NCI-H446 treated with DMSO at 0.1 percent for 48 hours (cell line): ENCODE measurements around the gene SLC41A3.
"Not testable (repeated sequence)": the region's sequence is repeated elsewhere in the genome, so short reads cannot be mapped to it uniquely, and the experiment has no call there.

ENCODE experiments used
- DNase-seq: peaks from one replicate; lab custom pipeline; 2025; lab: John Stamatoyannopoulos, UW

SLC41A3 gene

DNA sequence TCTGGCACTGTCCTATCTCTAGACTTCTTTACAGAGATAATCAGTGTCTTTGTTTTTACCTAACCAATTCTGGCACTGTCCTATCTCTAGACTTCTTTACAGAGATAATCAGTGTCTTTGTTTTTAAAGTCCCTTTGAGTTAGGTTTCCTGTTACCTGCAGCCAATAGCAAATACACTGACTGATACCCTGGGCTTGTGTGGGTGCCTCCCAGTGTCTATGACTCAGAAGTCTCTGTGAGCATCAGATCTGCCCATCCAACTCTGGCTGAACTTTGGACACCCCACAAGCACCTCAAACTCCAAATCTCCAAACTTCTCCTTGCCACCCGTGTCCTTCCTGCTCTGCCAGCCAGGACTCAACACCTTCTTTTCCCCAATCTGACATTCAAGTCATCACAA lies 30.4 kb downstream of the SLC41A3 start:
- no peak for DNase-seq

DNA sequence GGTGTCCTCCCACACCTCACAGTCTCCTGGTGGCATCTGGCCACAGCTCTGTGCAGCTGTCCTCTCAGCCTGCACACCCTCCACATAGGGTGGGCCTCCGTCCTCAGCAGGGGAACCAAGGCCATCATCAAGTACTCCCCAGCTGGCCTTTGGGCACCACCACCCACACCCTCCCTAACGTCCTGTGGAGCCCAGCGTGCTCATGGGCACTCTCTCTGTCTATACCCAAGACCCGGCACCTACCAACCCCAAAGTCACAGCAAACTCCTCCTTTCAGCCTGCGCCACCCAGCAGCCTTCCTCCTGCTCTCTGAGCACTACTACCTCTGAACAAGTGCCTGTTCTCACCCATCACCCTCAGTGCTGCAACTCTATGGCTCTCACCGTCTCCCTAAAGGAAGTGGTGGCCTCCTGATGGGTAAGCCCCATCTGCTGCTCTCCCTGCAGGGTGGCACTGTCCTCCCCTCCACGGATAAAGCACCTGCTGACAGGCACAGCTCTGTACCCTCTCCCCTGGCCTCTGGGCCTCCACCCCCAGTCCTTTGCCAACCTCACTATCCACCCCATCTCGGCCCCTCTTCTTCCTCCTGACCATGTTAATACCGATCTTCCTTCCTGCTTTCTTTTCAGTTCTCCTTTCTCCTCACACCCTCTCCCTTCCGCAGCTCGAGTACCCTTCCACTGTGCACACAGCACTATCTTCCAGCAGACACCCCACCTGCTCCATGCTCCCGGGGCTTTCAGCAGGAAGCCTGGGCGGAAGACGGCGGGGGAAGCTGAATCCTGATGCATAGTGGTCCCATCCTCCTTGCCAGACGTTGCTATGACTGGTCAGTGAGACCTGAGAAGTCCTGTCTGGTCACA lies 31.5 kb downstream of the SLC41A3 start:
- DNase-seq, result no peak

DNA sequence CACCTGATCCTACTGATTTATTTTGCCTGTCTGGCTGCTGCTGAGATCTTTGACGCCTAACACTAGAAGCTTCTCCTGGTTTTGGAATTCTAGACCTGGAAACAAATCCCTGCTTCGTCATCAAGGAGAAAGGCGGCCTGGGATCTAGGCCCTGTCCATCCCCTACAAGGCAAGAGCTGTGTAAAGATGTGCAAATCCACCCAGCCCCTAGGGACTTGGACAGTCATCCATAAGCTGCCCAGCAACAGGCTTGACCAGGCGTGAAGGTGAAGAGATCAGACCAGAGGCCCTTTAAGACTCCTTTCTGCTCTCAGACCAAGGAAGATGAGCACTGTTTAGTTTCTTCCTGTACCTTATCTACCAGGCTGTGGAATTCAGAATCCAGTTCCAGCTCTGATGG lies 32.2 kb downstream of the SLC41A3 start:
- DNase-seq, result no peak

DNA sequence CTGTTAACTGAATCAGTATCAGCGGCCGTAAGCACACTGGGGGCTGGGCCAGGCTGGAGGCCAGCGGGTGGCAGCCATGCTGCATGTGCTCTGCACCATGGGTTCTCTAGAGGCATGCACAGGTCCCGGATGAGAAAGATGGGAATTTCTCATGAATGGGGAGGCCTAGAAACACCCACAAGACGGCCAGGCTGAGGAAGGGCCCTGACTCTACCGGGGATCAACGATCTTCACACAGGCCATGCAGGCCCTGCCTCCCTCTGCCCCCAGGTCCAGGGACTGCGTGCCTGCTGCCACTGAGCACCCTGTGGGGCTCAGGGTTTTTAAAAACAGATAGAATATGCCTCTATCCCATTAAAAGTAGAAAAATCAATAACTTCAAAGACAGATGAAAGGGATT lies 32.7 kb downstream of the SLC41A3 start:
- no peak for DNase-seq

DNA sequence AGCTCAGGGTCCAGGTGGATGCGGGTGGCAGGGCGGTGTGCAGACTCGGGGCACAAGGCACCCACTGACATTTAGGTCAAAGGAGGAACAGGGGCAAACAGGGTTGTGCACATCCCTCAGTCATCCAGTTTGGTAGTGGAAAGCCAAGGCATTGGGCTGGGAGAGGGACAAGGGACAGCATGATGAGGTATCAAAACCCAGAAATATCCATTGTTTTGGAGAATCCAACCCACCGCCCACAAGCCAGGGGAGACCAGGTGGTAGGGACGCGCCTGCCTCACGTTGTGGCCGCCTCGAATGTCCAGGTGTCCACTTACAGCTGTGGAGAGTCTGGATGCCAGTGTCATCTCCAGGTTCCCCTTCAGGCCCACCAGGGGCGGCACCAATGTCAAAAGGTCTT lies 33.3 kb downstream of the SLC41A3 start:
- DNase-seq, result no peak

DNA sequence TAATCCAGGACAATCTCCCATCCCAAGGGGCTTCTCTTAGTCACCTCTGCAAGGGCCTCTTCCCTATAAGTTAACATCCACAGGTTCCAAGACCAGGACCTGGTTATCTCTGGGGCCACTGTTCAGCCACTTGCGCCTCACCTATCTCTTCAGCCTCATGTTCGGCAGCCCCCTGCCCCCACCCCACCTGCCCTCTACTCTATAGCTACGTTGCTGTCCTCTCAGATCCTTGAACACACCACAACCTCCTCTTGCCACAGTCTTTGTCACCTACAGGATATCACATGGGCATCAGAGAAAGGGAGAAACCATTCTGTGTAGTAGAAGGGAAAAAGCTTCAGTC lies 33.9 kb downstream of the SLC41A3 start:
- DNase-seq, result no peak

DNA sequence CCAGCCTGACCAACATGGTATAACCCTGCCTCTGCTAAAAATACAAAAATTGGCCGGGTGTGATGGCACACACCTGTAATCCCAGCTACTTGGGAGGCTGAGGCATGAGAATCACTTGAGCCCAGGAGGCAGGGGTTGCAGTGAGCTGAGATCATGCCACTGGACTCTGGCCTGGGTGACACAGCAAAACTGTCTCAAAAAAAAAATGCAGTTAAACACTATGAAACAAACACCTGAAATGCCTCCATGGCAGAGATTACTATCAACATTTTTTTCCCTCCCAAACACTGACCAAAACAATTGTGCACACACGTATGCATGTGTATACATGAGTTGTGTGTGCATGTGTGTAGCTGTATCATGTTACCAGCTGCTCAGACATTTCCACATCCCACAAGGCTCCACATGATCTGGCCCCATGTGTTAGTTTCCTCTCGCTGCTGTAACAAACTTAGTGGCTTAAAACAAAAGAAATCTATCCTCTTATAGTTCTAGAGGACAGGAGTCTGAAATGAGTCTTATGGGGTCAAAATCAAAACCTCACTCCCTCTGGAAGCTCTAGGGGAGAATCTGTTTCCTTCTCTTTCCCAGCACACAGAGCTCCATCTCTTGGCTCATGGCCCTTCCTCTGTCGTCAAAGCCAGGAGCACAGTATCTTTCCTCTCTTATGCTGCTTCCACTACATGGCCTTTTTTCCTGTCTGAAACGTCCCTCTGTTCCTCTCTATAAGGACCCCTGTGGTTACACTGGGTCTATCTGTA lies 34.5 kb downstream of the SLC41A3 start:
- DNase-seq, result no peak

DNA sequence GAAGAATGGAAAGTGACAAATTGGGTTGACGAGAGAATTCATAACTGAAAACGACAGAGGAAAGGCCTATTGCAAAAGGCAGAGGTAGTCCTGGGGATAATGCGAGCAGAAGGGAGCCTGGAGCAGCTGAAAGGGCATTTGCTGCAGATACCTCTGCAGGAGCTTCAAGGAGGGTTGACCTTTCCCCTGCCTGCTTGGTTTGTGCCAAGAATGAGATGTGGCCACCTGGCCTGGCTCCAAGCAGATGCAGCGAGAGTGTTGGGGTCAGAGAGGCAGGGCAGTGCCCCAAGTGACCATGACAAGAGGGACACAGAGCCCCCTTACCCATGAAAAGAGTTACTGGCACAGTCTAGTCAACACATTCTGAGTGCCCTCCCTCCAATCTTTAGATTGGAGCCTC lies 43.5 kb downstream of the SLC41A3 start:
- no peak for DNase-seq

DNA sequence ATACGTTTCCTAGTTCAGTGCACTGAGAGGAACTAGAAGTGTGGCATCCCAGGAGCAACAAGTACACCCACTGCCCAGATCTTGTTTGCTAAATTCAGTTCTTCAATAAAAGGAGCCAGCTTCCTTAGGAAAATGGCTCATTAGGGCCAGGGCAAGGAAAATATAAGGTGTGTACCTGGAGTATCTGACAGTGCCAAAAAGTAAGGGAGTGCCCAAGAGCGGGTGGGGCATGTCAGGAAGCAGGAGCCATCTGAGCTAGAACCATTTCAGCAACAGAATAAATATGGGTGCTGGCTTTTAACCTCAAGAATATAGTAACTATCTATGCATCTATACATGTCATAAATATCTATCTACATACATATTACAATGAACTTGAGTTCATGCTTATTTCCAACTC lies 44.1 kb downstream of the SLC41A3 start:
- DNase-seq, result no peak

DNA sequence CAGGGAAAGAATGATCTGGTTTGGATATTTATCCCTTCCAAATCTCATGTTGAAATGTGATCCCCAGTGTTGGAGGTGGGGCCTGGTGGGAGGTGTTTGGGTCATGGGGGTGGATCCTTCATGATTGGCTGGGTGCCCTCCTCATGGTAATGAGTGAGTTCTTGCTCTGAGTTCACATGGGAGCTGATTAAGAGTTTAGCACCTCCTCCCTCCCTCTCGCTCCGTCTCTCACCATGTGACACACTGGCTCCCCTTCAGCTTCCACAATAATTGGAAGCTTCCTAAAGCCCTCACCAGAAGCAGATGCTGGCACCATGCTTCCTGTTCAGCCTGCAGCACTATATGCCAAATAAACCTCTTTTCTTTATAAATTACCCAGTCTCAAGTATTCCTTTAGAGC lies 45.1 kb downstream of the SLC41A3 start:
- not testable (repeated sequence) for DNase-seq

DNA sequence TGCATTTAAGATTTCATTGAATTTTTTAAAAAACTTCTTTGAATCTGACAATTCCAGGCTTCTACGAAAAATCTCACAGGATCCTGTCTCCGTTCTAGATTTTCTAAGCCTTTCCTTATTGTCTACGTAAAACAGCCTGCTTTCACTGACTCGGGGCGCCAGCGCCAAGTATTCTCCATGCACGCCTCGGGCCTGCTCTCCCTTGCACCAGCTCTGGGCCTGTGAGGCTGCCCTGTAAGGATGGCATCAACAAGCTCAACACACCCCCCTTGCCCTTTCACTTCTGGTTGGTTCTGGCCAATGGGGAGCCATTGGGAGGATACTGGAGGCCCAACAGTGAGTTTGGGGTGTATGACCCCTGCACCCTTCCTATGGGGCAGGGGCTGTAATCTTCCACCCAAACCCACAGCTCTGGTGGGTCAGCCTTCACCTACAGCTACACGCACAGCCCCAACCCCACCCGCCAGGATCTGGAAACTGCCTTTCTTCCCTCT lies 47.8 kb downstream of the SLC41A3 start:
- no peak for DNase-seq

DNA sequence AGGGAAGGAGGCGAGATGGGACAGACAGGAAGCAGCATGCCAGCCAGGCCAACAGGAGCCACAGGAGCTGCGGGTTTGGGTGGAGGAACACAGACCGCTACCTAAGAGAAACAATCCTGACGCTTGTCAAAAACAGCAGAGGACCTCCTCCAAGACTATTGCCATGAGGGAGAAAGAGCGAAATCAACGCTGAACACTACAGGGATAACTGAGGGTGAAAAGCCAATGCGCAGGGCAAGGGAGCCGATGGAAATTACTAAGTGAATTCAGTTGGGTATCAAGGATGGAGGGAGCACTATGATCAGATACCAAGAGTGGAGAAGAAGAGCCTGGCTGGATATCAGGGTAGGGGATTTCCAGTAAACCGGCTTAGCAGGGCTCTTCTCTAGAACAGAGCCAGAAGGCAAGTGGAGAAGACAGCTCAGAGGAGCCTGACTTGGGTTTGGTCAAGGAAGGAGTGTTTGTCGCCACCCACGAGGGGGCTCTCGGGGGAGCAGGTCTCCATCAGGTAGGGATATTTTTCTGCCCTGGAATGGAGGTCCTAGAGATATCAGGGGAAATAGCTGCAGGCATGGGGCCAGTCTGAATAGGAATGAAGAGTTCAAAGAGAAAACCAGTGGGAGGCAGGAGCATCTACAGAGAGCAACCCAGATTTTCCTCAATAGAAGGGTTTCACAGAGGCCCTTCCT lies 48.4 kb downstream of the SLC41A3 start:
- peak; percentile 29 for DNase-seq

DNA sequence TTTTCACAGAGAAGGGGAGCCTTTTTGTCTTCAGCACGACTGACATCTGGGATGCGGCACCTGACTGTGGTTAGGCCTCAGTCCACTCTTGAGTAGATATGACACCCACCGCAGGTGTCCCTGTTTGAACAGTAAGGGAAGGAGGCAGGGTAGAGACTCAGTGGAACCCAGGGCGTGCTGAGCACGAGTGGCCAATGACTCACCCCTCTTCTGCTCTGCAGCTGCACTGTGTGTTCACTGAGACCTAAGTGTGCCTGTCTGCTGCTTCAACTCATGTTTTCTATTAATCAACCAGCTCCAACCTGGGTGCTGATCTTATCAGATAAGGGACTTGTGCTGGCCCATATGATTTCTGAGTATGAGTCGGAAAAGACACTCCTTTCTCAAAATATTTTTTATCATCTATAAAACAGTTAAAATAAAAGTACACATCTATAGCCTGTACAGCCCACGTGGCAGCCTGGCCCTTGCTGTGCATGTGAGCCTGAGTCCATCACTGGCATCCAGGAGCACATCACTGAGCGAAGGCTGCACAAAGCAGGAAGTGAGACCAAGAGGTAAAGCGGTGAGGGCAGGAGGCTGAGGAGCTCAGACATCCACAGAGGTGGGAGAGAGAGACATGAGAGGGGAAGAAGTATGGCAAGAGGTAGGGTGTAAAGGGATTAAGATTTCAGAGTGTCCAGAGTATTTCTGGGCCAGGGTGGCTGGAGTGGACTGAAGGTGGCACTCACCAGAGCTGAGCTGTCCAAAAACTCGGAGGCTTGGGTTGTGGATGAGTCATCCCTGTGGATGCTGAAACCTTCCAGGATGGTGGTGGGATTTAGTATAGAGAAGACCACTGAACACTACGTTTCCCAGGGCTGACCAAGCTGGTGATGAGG lies 49.2 kb downstream of the SLC41A3 start:
- DNase-seq, result no peak

DNA sequence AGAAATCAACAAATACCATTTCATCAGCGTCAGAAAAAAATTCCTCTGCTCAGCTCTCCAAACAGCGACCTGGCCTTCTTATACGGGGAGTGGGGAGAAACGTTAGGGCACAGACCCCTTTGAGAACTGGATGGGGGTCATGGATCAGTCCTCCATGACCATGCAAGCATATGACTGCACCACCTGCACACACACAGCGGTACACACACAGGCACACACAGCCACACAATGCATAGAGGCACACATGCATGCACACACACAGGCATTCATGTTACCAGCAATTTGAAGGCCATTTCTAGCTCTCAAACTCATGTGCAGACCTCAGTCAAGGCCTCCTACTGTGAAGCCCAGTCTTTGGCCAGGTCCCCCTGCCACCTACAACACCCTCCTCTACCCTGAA lies 50.2 kb downstream of the SLC41A3 start:
- DNase-seq, result no peak

DNA sequence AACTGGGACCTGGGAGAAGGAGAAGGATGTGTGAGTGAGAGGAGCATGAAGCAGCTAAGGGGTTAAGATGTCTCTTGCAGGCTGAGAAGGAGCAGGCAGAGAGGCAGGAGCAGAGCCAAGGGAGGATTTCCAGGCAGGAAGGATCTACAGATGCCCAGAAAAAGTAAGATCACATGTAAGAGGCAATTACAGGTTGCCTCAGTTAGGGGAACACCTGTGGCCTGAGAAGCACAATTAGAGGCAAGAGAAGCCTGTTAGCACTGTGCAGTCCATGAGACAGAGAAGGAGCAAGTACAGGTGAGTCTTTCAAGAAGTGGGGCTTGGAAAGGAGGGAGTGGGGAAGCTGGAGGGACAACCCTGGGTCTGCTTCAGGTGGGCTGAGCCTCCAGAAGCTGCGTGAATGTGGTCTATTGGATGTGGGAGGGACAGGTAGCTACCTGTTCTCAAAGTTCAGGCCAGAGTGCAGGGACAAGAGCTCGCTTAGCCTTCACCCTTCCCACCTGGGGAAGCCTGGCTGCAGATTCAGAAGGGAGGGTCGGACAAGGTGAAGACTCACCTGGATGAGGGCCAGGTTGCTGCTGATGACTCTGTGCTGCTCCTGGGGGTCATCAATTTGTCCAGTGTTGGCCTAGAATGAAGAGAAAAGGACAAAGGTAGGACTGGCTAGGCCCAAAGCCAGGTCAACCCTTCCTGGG lies 50.7 kb downstream of the SLC41A3 start:
- no peak for DNase-seq

DNA sequence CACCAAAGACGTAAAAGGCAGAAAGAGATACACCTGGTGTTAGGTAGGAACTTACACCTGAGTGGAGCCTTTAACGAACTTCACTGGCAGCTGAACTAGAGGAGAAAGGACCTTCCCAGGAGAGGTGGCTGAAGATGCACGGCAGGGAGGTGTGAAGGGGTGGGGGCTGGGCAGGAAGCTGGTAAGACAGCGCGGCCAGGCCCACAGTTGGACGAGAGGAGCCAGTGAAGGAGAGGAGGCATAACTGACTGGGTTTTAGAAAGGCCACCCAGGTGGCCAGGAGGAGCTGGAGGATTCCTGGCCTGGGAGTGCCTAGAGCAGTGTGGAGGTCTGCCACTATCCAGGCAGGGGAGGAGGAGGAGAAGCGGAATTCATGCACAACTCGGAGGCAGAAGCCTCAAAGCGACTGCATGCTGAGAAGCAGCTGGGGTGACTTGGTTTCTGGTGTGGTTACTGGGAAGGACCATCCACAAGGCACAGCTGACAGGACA lies 51.9 kb downstream of the SLC41A3 start:
- no peak for DNase-seq

DNA sequence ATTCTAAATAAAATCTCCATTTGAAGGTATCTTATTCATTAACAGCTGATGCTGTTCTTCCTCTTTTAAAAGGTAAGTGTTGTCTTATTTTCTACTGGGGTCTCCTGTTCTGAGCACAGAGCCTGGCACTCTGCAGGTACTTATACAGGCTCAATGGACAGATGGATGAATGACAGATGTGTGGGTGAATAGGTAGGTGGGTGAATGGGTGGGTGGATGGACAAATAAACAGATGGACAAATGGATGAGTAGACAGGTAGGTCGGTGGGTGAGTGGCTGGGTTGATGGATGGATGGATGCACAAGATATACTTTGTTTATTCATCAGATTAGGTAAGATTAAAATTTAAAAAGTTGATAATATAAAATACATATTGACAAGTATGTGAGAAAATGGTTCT lies 53.5 kb downstream of the SLC41A3 start:
- DNase-seq, result no peak

DNA sequence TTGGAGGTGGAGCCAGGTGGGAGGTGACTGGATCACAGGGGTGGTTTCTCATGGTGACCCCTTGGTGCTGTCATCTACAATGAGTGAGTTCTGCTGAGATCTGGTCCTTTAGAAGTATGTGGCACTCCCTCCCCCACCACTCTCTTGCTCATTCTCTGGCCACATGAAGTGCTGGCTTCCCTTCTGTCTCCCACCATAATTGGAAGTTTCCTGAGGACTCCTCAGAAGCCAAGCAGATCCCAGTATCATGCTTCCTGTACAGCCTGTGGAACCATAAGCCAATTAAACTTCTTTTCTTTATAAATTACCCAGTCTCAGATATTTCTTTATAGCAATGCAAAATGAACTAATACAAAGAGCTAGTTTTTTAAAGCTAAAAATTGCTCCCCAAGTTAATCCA lies 54.7 kb downstream of the SLC41A3 start:
- no peak for DNase-seq

DNA sequence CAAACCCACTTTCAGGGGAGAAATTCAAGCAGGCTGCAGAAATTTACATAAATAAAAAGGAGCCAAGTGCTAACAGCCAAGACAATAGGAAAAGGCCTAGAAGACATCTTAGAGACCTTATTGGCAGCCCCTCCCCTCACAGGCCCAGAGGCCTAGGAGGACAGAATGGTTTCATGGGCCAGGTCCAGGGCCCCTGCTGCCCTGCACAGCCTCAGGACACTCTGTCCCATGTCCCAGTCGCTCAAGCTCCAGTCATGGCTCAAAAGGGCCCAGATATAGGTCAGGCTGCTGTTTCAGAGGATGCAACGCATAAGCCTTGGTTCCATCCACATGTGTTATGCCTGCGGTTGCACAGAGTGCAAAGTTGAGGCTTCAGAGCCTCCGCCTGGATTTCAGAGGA lies 55.8 kb downstream of the SLC41A3 start:
- DNase-seq, result no peak

DNA sequence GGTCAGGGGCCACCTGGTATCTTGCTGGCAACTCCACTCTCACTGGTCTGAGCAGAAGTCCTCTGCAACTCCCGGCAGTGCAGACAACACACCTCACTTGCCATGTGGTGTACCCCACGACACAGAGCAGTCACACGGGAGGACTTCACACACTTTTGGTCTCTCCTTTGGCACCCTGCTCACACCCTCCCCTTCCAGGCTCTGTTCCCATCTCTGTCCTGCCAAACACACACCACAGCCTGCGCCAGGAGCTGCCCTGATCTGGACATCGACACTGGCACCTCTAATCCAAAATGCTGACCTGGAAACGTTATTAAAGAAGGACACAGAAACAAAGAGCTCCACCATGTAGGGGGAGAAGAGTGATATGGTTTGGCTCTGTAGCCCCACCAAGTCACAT lies 57.2 kb downstream of the SLC41A3 start:
- DNase-seq, result no peak

DNA sequence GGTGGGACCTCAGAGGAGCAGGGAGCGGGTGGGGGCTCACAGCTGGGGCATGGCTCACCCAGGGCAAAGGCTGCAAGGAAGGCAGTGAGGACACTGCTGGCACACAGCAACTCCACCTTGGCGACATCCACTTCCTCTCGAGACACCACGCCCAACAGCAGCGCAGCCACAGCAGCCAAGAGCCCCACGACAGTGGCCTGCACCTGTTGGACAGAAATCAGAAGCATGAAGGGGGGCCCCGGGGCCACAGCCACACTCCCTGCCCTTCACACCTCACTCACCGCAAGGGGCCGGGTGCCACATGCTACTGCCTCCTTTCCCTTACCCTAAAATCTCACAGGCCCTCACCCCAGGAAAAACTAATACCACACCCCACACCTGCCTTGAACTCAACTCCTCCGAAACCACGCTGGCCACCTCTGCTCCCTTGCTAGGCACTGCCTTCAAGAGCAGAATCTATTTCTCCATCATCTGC lies 57.6 kb downstream of the SLC41A3 start:
- no peak for DNase-seq
